Measurements from ENCODE around the gene VPS51. TPM values are rescaled to one million over a fixed set of nuclear protein-coding genes. Genes with fewer than 3 reads are reported as not detected.
A peak's percentile ranks its signal among the peaks of the same experiment; 100 is the strongest.

VPS51 gene
- total and polyA plus RNA-seq, 2 of the 13 experiments (the other 11 are each of a cell fraction or from before 2014, with no cell fraction given): 76.3 to 90.6 TPM

GRCh38 chr11:65111744-65112545, 15.9 kb downstream of the VPS51 start, which contains the start of gene TM7SF2 (continued):
- TF ChIP-seq ZNF646 (CRISPR knock-in tag; IDR thresholded peaks at IDR 0.05) (no peak), JARID2 (CRISPR knock-in tag; IDR thresholded peaks at IDR 0.05; ENCODE audit: insufficient replicate concordance) (no peak), DRAP1 (CRISPR knock-in tag; IDR thresholded peaks at IDR 0.05) (peak; percentile 99), NONO (IDR thresholded peaks at IDR 0.05) (no peak), NONO (CRISPR knock-in tag; conservative IDR thresholded peaks at IDR 0.05) (peak; percentile 69), ZBTB8A (CRISPR knock-in tag; IDR thresholded peaks at IDR 0.05; ENCODE audit: borderline replicate concordance, low read depth) (no peak), LRRFIP1 (CRISPR knock-in tag; conservative IDR thresholded peaks at IDR 0.05) (no peak), ZHX1 (CRISPR knock-in tag; IDR thresholded peaks at IDR 0.05; ENCODE audit: low read depth) (no peak), THYN1 (CRISPR knock-in tag; IDR thresholded peaks at IDR 0.05; ENCODE audit: borderline replicate concordance, low read depth) (no peak), SNAI1 (CRISPR knock-in tag; IDR thresholded peaks at IDR 0.05; ENCODE audit: borderline replicate concordance) (no peak), HNRNPLL (IDR thresholded peaks at IDR 0.05; ENCODE audit: low read depth, low read length, poor library complexity, severe bottlenecking) (peak; percentile 54), ZNF614 (CRISPR knock-in tag; IDR thresholded peaks at IDR 0.05; ENCODE audit: borderline replicate concordance) (no peak), AKAP8 (CRISPR knock-in tag; IDR thresholded peaks at IDR 0.05) (0 out of 2 replicates have a peak, but pooled peaks have one; percentile 2), SRF (IDR thresholded peaks at IDR 0.05; ENCODE audit: low read depth, low read length) (peak; percentile 6; the same call in 1 of the 2 replicates), SKI (IDR thresholded peaks at IDR 0.05; ENCODE audit: partially characterized antibody) (no peak), AHR (CRISPR knock-in tag; IDR thresholded peaks at IDR 0.05) (no peak), POLR2A (IDR thresholded peaks at IDR 0.05; ENCODE audit: insufficient read depth in 1 of 2, low read depth in 2 of 2, low read length in 2 of 2) (peak in 1 of 2 experiments; percentile 98; a peak in 2 of 4 replicates)
